Measurements from ENCODE around the gene SLC16A4. TPM values are rescaled to one million over a fixed set of nuclear protein-coding genes. Genes with fewer than 3 reads are reported as not detected.

The SLC16A4 gene
- total RNA-seq, 1 donor from 2014 or later = 3.3 TPM

DNA sequence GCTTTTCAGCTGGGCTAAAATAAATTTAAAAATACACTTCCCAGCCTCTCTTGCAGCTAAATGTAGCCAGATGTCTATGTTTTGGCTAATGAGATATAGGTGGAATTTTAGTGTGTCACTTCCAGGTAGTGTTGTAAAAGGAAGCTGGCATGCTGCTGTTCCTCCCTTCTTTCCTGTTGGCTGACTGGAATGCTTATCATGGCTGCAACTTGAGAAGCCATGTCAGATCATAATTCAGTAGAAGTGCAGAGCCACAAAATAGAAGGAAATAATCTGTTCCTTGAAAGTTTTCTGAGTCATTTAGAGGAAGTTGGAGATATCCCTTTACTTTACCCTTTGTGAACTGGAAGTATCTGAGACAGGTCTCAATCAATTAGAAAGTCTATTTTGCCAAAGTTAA is 62.6 kb downstream of the SLC16A4 start:
- no peak for DNase-seq (ENCODE audit: low spot score)

DNA sequence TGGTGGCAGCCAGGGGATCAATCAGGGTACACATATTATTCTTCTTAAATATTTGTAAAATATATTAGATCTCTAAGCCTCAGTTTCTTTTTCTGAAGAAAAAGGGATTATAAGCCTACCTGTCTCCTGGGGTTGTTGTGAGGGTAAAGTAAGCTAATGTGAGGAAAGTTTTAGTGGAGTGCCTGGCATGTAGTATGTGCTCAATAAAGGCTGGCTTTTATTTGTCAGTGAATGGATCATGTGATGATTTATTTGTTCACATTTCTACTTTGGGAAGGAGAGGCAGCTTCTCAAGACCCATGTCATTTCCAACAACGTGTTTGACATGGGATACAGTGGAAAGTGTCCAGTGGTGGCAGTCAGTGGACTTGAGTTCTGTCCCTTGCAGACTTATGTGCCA is 64.0 kb downstream of the SLC16A4 start:
- DNase-seq (ENCODE audit: low spot score) = no peak

DNA sequence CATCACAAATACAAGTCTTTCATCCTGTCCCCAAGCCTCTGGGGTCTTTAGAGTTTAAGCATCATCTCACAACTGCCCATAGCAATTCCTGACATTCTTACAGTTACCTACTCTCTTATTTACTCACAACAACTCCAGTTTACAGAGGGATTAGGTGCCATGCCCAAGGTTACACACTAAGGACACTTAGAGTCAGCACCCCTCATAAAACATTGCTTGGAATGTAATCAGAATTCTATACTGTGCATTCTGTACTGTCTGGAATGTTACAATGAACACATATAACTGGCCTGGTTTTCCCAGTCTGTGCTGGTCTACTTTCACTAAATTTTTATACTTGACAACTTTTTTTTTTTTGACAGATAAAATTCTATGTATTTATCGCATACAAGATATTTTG is 66.2 kb downstream of the SLC16A4 start:
- no peak for DNase-seq (ENCODE audit: low spot score)

DNA sequence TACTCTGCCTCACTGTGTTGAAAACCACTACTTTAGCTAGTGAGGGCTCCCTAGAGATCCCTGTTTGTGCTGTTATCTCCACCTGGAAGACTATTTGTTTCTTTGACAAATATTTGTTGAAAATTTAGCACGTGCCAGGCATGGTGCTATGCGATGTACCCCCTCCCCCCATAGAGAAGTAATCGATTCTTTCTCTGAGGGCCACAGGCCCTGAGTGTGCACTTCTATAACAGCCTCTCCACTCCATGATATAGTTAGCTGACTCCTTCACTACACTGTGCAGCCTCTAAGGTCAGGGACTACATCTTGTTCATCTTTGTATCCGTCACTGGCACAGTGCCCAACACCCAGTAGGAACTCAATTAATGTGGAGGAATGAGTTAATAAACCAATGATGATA is 69.0 kb downstream of the SLC16A4 start:
- no peak for DNase-seq (ENCODE audit: low spot score)

DNA sequence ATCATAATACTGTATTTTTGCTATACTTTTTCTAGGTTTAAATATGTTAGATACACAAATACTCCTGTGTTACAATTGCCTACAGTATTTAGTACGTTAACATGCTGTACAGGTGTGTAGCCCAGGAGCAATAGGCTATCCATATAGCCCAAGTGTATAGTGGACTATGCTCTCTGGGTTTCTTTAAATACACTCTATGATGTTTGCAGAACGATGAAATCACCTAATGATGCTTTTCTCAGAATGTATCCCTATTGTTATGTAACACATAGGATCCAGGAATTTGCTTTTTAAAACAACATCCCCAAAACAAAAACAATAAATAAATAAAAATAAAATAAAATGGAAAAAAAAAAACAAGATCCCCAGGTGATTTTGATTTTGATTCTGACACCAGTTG is 69.8 kb downstream of the SLC16A4 start:
- no peak for DNase-seq (ENCODE audit: low spot score)

DNA sequence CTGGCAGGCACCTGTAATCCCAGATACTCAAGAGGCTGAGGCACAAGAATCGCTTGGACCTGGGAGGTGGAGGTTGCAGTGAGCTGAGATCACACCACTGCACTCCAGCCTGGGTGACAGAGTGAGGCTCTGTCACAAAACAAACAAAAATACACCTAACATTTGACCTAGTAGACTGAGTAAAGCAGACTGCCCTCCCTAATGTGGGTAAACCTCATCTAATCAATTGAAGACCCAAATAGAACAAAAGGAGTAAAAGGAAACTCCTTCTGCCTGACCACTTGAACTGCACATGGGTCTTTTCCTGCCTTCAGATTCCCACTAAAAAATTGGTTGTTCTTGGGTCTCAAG is 70.7 kb downstream of the SLC16A4 start:
- DNase-seq (ENCODE audit: low spot score) = no peak

DNA sequence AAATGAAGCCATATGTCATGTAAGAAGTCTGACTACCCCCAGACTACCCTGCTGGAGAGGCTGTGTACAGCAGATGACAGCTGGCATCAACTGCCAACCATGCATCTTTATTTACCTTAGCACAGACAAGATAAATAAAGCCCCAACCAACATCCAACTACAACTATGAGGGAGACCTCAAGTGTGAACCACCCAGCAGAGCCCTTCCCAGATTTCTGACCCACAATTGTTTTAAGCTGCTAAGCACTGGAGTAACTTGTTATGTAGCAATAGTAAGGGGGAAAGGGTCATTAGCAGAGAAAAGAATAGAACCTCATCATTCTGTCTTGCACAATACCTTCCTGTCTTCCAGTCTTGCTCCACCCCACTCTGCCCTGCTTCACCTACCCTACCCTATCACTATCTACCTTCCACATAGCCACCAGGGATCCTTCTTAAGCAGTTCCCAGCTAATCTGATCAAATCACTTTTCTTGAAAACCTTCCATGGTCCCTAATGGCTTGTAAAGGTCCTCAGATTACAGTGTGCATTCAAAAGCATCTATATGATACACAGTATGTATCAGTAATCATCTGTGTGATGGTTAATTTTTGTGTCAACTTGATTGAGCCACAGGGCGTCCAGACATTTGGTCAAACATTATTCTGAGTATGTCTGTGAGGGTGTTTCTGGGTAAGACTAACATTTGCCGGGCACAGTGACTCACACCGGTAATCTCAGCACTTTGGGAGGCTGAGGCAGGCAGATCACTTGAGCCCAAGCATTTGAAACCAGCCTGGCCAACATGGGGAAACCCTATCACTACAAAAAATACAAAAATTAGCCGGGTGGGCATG is 71.3 kb downstream of the SLC16A4 start:
- no peak for DNase-seq (ENCODE audit: low spot score)

DNA sequence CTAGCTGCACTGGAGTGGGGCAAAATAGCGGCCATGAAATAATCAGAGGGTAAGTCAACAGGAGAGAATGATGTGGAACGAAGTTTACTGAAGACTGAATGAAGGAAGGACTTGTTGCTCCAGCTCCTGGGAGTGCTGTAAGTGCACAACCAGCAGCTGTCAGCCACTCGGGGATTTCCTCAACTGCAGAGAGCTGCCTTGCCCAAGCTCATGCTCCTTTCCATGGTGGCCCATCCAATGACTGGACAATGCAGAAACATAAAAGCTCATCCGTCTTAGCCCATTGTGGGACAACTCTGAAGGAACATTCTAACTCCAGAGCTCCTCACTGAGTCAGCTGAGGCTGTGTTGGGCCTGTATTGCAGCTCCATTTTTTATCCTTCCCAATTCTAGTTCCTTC is 72.8 kb downstream of the SLC16A4 start:
- no peak for DNase-seq (ENCODE audit: low spot score)

DNA sequence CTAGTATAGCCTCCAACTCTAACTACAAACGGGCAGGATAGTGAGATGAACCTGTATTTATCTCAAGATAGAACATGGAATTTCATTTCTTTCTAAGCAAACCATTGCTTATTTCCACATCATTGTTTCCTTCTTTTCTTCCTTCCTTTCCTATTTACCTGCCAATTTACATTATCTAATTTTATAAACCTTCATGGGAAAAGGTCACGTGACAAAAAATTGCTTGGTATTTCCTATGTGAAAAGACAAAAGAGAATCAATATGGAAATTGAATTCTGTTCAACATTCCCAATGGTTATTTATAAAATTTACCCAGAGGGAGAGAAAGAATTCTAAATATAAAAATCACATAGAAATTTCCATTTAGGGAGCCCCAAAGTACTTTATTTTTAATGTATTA is 74.1 kb downstream of the SLC16A4 start:
- no peak for DNase-seq (ENCODE audit: low spot score)

Other genes starting within 250 kb of the SLC16A4 start
- gene SLC6A17, start 240.5 kb downstream of the SLC16A4 start, total RNA-seq = not detected
- 5.2 TPM for gene KCNC4, start 180.7 kb downstream of the SLC16A4 start, total RNA-seq
- 26.2 TPM for gene RBM15, start 51.6 kb downstream of the SLC16A4 start, total RNA-seq
- 119 TPM for gene LAMTOR5, start 16.7 kb upstream of the SLC16A4 start, total RNA-seq
- gene PROK1, start 60.1 kb upstream of the SLC16A4 start, total RNA-seq = 9.3 TPM
- not detected for gene KCNA10, start 128.1 kb upstream of the SLC16A4 start, total RNA-seq
- 2.6 TPM for gene KCNA2, start 215.3 kb upstream of the SLC16A4 start, total RNA-seq

All from ureter (tissue), 1 donor.